ENCODE data around the gene FAM228B. TPM values are rescaled to one million over a fixed set of nuclear protein-coding genes. Genes with fewer than 3 reads are reported as not detected.

The FAM228B gene
- total and polyA plus RNA-seq, 9 of the 15 experiments (the other 6 are each of a cell fraction or from before 2014, with no cell fraction given): 1.1 to 3.7 (median 2.6) TPM

DNA sequence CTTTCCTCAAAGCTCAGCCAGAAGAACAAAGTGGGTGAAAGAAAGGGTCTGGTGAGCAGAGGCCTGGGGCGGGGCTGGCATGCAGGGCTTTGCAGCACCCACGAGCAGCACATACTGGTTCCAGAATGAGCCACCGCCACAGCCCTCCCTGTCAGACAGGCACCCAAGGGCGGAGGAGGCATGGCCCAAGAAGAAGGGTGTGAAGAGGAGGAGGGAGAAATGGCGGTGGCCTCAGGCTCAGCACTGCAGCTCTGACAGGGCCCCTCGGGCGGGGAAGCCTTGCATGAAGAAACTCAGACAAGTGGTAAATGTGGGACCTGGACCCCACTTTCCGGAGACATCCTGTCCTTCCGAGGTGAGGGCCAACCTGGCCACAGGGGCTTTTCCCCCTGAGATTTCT, 67.2 kb downstream of the FAM228B start:
- DNase-seq (ENCODE audit: extremely low read depth in 1 of 4, low spot score in 3 of 4): no peak
- ChIA-PET CTCF (ENCODE audit: low intra/inter-chr PET ratio) (interaction anchor here (0.6 kb wide), 1 partner anchor 33 kb away, joined by 4 read pairs; no protein-coding TSS in a partner anchor), POLR2A (interaction anchor here (1.1 to 1.3 kb wide), 2 partner anchors 10 to 16 kb away, joined by 3 to 4 read pairs; no protein-coding TSS in a partner anchor)
- 19% methylated on average over 8 of the region's 9 CpGs for WGBS (ENCODE audit: insufficient coverage, low coverage, missing lambda C conversion rate)
- TF ChIP-seq ESRRA (IDR thresholded peaks at IDR 0.05; ENCODE audit: borderline replicate concordance, low read depth): no peak
- no peak for TF ChIP-seq MYBL2 (IDR thresholded peaks at IDR 0.05; ENCODE audit: low read depth)
- no peak for TF ChIP-seq MYBL2 (CRISPR knock-in tag; IDR thresholded peaks at IDR 0.05; ENCODE audit: borderline replicate concordance)
- no peak for TF ChIP-seq FOXA1 (IDR thresholded peaks at IDR 0.05; ENCODE audit: borderline replicate concordance)
- no peak for TF ChIP-seq NRF1 (conservative IDR thresholded peaks at IDR 0.05 in 1 of 2, IDR thresholded peaks at IDR 0.05 in 1 of 2)
- TF ChIP-seq ZNF121 (CRISPR knock-in tag; conservative IDR thresholded peaks at IDR 0.05): no peak
- TF ChIP-seq, protein P1, sequence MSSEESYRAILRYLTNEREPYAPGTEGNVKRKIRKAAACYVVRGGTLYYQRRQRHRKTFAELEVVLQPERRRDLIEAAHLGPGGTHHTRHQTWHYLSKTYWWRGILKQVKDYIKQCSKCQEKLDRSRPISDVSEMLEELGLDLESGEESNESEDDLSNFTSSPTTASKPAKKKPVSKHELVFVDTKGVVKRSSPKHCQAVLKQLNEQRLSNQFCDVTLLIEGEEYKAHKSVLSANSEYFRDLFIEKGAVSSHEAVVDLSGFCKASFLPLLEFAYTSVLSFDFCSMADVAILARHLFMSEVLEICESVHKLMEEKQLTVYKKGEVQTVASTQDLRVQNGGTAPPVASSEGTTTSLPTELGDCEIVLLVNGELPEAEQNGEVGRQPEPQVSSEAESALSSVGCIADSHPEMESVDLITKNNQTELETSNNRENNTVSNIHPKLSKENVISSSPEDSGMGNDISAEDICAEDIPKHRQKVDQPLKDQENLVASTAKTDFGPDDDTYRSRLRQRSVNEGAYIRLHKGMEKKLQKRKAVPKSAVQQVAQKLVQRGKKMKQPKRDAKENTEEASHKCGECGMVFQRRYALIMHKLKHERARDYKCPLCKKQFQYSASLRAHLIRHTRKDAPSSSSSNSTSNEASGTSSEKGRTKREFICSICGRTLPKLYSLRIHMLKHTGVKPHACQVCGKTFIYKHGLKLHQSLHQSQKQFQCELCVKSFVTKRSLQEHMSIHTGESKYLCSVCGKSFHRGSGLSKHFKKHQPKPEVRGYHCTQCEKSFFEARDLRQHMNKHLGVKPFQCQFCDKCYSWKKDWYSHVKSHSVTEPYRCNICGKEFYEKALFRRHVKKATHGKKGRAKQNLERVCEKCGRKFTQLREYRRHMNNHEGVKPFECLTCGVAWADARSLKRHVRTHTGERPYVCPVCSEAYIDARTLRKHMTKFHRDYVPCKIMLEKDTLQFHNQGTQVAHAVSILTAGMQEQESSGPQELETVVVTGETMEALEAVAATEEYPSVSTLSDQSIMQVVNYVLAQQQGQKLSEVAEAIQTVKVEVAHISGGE (CRISPR knock-in tag; IDR thresholded peaks at IDR 0.05): no peak
- TF ChIP-seq, protein P2, sequence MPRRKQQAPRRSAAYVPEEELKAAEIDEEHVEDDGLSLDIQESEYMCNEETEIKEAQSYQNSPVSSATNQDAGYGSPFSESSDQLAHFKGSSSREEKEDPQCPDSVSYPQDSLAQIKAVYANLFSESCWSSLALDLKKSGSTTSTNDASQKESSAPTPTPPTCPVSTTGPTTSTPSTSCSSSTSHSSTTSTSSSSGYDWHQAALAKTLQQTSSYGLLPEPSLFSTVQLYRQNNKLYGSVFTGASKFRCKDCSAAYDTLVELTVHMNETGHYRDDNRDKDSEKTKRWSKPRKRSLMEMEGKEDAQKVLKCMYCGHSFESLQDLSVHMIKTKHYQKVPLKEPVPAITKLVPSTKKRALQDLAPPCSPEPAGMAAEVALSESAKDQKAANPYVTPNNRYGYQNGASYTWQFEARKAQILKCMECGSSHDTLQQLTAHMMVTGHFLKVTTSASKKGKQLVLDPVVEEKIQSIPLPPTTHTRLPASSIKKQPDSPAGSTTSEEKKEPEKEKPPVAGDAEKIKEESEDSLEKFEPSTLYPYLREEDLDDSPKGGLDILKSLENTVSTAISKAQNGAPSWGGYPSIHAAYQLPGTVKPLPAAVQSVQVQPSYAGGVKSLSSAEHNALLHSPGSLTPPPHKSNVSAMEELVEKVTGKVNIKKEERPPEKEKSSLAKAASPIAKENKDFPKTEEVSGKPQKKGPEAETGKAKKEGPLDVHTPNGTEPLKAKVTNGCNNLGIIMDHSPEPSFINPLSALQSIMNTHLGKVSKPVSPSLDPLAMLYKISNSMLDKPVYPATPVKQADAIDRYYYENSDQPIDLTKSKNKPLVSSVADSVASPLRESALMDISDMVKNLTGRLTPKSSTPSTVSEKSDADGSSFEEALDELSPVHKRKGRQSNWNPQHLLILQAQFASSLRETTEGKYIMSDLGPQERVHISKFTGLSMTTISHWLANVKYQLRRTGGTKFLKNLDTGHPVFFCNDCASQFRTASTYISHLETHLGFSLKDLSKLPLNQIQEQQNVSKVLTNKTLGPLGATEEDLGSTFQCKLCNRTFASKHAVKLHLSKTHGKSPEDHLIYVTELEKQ (CRISPR knock-in tag; IDR thresholded peaks at IDR 0.05): no peak
- H3K9me1 ChIP-seq (ENCODE audit: control insufficient read depth, insufficient read depth, low read length): no peaks in the 10 kb centered on the region
- ATAC-seq: peak; percentile 63
- no peak overlapping the region for H3K4me2 ChIP-seq (ENCODE audit: insufficient read depth, low read length)
- H3K27ac ChIP-seq (ENCODE audit: extremely low read depth, low read depth, low read length): no peak overlapping the region
- H3K4me1 ChIP-seq (replicated peaks in 1 of 2; ENCODE audit: control insufficient read depth in 2 of 2, insufficient read depth in 2 of 2, low read length in 2 of 2): no peaks in the 10 kb centered on the region; a peak in 1 of 5 replicates
- H3K27me3 ChIP-seq (ENCODE audit: control insufficient read depth in 2 of 2, insufficient read depth in 2 of 2, low read length in 2 of 2): peaks cover 10 to 15% of the 10 kb centered on the region in 2 experiments; a peak in 4 of 5 replicates
- H3K79me2 ChIP-seq (ENCODE audit: control insufficient read depth, insufficient read depth, low read length): no peaks in the 10 kb centered on the region
- in situ Hi-C loops (cut with MboI) (no loop called here), intact Hi-C loops (cut with micrococcal nuclease) (no loop called here)
- H3K9ac ChIP-seq (ENCODE audit: insufficient read depth in 1 of 2, low read depth in 2 of 2, low read length in 2 of 2): no peak overlapping the region
- no peaks in the 10 kb centered on the region for H3K36me3 ChIP-seq (ENCODE audit: control insufficient read depth, insufficient read depth, low read length)
- no peak for FAIRE-seq
- H4K20me1 ChIP-seq (replicated peaks; ENCODE audit: control insufficient read depth, insufficient read depth, low read length): no peaks in the 10 kb centered on the region
- no TSS peak for BruUV-seq (replicated peaks)
- H3K4me3 ChIP-seq: no peak overlapping the region
- H2AFZ ChIP-seq (ENCODE audit: low read depth, low read length): peak overlapping the region; percentile 2; the same call in 1 of the 2 replicates
- H3K9me3 ChIP-seq (replicated peaks; ENCODE audit: control insufficient read depth, insufficient read depth, low read depth, low read length): peaks cover 3% of the 10 kb centered on the region; the same call in 1 of the 2 replicates
